ENCODE measurements around the gene NR2C2.

Gene NR2C2

DNA sequence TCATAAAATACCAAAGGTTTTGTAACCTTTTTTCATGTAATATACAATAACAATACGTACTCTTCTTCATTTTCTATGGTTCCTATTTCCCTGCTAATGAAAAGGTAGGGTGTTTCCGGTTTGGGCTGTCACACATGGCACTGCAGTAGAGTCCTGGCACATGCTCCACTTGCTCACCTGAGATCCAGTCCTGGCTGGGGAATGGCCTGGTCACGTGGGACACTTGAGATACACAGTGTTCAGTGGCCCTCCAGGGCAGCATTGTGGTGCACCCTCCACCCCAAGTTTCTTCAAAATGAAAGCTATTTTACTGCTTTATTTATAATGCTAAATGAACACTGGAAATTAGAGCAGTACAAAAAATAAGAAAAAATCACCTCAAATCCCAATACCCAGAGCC is 94.6 kb downstream of the NR2C2 start:
- Histone ChIP-seq H3K27me3 (replicated peaks; ENCODE audit: control insufficient read depth, insufficient read depth, low read length) (no peaks in the 10 kb centered on the region), H3K4me3 (replicated peaks; ENCODE audit: low read depth, low read length) (no peak overlapping the region), H3K36me3 (ENCODE audit: control insufficient read depth, insufficient read depth, low read length) (peaks cover 33% of the 10 kb centered on the region)
- TF ChIP-seq, protein P1, sequence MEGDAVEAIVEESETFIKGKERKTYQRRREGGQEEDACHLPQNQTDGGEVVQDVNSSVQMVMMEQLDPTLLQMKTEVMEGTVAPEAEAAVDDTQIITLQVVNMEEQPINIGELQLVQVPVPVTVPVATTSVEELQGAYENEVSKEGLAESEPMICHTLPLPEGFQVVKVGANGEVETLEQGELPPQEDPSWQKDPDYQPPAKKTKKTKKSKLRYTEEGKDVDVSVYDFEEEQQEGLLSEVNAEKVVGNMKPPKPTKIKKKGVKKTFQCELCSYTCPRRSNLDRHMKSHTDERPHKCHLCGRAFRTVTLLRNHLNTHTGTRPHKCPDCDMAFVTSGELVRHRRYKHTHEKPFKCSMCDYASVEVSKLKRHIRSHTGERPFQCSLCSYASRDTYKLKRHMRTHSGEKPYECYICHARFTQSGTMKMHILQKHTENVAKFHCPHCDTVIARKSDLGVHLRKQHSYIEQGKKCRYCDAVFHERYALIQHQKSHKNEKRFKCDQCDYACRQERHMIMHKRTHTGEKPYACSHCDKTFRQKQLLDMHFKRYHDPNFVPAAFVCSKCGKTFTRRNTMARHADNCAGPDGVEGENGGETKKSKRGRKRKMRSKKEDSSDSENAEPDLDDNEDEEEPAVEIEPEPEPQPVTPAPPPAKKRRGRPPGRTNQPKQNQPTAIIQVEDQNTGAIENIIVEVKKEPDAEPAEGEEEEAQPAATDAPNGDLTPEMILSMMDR (IDR thresholded peaks at IDR 0.05; ENCODE audit: insufficient read depth, low read length, poor library complexity, severe bottlenecking) = no peak
- no peak for DNase-seq (ENCODE audit: extremely low read depth, insufficient read length)

DNA sequence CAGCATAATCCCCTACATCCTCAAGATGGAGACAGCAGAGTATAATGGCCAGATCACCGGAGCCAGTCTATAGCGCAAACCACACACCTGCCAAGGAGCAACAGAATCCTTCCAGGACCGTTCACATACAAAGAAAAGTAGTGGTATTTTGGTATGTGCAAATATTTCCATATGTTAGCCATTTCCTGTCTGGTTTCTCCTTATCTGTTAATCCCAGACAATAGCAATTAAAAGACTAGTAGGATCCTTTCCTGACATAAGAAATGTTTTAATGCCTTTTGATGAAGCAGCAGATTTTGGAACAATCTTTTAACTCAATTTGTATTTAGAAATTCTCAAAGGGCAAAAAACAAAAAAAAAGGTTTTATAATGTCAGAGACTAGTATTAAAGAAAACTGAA is 95.6 kb downstream of the NR2C2 start:
- no peak for DNase-seq (ENCODE audit: extremely low read depth, insufficient read length)
- Histone ChIP-seq H3K4me3 (replicated peaks; ENCODE audit: low read depth, low read length) (no peak overlapping the region), H3K27me3 (replicated peaks; ENCODE audit: control insufficient read depth, insufficient read depth, low read length) (no peaks in the 10 kb centered on the region), H3K36me3 (ENCODE audit: control insufficient read depth, insufficient read depth, low read length) (peaks cover 38% of the 10 kb centered on the region)
- TF ChIP-seq, protein P1 (IDR thresholded peaks at IDR 0.05; ENCODE audit: insufficient read depth, low read length, poor library complexity, severe bottlenecking) = no peak

DNA sequence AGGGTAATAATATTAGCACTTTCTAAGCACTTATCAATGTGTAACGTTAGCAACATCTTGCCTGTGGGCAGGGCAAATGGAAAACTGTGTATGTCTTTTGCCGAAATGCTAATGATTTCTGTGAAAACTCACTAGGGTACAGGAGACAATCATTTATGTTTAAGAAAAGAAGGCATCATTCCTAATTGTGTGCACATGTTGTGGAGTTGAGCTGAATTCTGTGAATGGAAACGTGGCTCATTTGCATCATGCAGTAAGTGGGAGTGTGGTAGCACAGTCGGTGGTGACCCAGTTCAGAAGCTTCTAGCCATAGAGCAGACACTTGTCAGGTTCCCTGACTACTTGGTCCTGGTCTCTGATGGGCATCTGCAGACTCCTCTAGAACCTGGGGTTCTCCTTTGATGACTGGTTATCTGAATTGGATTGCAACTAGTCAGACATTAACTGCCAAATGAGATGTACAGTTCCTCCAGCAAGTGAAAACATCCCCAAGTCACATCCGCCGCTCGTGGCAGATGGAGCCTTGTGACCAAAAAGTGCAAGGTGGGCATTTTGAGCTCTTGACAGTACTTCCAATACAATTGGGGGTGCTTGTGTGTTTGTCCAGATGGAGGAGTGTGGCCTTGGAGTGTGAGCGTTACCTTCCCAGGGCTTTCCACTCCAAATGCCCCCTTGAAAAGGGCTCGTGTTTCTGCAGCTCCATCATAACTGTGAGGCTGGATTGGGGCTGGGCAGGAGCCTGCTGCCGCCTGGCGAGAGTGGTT is 96.2 kb downstream of the NR2C2 start:
- Histone ChIP-seq H3K36me3 (ENCODE audit: control insufficient read depth, insufficient read depth, low read length) (peaks cover 39% of the 10 kb centered on the region), H3K27me3 (replicated peaks; ENCODE audit: control insufficient read depth, insufficient read depth, low read length) (no peaks in the 10 kb centered on the region), H3K4me3 (replicated peaks; ENCODE audit: low read depth, low read length) (no peak overlapping the region)
- DNase-seq (ENCODE audit: extremely low read depth, insufficient read length) = no peak
- TF ChIP-seq, protein P1 (IDR thresholded peaks at IDR 0.05; ENCODE audit: insufficient read depth, low read length, poor library complexity, severe bottlenecking) = no peak

GRCh38 chr3:15044326-15044725 is 96.9 kb downstream of the NR2C2 start:
- DNase-seq (ENCODE audit: extremely low read depth, insufficient read length) = no peak
- Histone ChIP-seq H3K4me3 (replicated peaks; ENCODE audit: low read depth, low read length) (no peak overlapping the region), H3K36me3 (ENCODE audit: control insufficient read depth, insufficient read depth, low read length) (peaks cover 39% of the 10 kb centered on the region), H3K27me3 (replicated peaks; ENCODE audit: control insufficient read depth, insufficient read depth, low read length) (no peaks in the 10 kb centered on the region)
- TF ChIP-seq, protein P1 (IDR thresholded peaks at IDR 0.05; ENCODE audit: insufficient read depth, low read length, poor library complexity, severe bottlenecking) = no peak

DNA sequence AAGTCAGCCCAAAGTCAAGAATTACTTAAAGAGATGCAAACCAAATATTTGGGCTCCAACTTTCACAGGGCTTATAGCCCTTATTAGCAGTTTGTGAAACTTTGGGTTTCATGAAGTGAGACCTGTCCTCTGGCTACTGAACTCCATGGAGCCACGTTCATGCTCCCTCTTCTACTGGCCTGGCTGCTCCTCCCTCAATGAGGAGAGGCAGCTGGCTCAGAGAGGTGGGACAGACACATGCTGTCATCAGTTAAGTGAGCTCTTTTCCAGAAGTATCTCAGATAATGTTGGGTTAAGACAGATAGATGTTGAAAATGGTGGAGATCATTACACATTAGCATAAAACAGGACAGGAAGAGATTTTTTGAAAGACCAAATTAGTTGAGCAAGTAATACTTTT is 98.3 kb downstream of the NR2C2 start:
- H3K36me3 ChIP-seq (ENCODE audit: control insufficient read depth, insufficient read depth, low read length) = peaks cover 37% of the 10 kb centered on the region

More for the DNA sequence above, 98.3 kb downstream of the NR2C2 start:
- Histone ChIP-seq H3K4me3 (replicated peaks; ENCODE audit: low read depth, low read length) (no peak overlapping the region), H3K27me3 (replicated peaks; ENCODE audit: control insufficient read depth, insufficient read depth, low read length) (no peaks in the 10 kb centered on the region)
- TF ChIP-seq, protein P1 (IDR thresholded peaks at IDR 0.05; ENCODE audit: insufficient read depth, low read length, poor library complexity, severe bottlenecking) = no peak
- no peak for DNase-seq (ENCODE audit: extremely low read depth, insufficient read length)

Data from GM06990 (cell line).